GM18498 (cell line): ENCODE results near the gene NT5DC2.

Experiments used
- ATAC-seq: cut with Tn5 transposase; IDR thresholded peaks from one replicate; pipeline ENCODE4 v1.9.1; 2021; ENCODE audit warnings: mild to moderate bottlenecking, moderate library complexity; ENCODE audit not compliant: unreplicated experiment

The NT5DC2 gene

GRCh38 chr3:52512727-52513126, 20.9 kb downstream of the NT5DC2 start:
- ATAC-seq = no peak

GRCh38 chr3:52512105-52512504, 21.6 kb downstream of the NT5DC2 start:
- no peak for ATAC-seq

DNA sequence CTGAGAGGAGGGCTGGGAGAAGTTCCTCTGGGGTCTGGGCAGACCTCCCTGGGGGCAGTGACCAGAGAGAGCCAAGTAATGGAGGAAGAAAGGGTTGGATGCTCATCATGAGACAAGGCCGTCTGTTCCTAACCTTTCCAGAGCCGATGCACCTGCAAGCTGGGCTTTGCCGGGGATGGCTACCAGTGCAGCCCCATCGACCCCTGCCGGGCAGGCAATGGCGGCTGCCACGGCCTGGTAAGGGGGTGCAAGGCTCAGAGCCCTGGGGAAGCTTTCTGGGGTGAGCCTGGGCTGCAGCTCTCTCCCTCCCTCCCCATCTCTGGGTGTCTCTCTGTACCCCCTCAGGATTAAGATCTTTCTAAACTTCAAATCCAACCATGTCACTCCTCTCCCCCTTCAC, 22.1 kb downstream of the NT5DC2 start:
- no peak for ATAC-seq

GRCh38 chr3:52509753-52510328, 23.8 kb downstream of the NT5DC2 start:
- no peak for ATAC-seq

GRCh38 chr3:52507359-52507758, 26.3 kb downstream of the NT5DC2 start:
- ATAC-seq = no peak

- ATAC-seq = no peak
Measured at GRCh38 chr3:52506266-52506966, 27.2 kb downstream of the NT5DC2 start.

- no peak for ATAC-seq
Measured at GRCh38 chr3:52504977-52505376, 28.7 kb downstream of the NT5DC2 start.

DNA sequence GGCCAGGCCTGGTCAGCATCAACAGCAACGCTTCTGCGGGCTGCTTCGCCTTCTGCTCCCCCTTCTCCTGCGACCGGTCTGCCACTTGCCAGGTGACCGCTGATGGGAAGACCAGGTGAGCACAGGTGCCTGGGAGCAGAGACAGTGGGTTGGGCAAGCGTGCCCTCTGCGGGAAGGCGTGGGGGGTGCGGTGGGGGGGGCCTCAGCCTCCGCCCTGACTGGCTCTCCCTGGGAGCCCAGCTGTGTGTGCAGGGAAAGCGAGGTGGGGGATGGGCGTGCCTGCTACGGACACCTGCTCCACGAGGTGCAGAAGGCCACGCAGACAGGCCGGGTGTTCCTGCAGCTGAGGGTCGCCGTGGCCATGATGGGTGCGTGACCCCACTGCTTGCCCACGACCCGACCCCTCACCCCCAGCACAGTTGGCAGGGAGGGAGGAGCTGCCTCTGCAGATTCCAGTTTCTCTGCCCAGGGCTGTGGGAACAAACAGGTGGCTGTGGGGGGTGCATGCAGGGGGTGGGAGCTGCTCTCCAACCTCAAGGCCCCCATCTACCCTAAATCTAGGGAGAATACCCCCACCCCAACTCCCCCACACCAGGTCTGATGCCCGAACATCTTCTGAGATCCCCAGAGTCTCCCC, 29.8 kb downstream of the NT5DC2 start:
- no peak for ATAC-seq

- ATAC-seq = no peak
Measured at GRCh38 chr3:52502808-52503350, 30.8 kb downstream of the NT5DC2 start.

- ATAC-seq = no peak
Measured at GRCh38 chr3:52502001-52502400, 31.7 kb downstream of the NT5DC2 start.

GRCh38 chr3:52501046-52501445, 32.6 kb downstream of the NT5DC2 start:
- ATAC-seq = no peak

DNA sequence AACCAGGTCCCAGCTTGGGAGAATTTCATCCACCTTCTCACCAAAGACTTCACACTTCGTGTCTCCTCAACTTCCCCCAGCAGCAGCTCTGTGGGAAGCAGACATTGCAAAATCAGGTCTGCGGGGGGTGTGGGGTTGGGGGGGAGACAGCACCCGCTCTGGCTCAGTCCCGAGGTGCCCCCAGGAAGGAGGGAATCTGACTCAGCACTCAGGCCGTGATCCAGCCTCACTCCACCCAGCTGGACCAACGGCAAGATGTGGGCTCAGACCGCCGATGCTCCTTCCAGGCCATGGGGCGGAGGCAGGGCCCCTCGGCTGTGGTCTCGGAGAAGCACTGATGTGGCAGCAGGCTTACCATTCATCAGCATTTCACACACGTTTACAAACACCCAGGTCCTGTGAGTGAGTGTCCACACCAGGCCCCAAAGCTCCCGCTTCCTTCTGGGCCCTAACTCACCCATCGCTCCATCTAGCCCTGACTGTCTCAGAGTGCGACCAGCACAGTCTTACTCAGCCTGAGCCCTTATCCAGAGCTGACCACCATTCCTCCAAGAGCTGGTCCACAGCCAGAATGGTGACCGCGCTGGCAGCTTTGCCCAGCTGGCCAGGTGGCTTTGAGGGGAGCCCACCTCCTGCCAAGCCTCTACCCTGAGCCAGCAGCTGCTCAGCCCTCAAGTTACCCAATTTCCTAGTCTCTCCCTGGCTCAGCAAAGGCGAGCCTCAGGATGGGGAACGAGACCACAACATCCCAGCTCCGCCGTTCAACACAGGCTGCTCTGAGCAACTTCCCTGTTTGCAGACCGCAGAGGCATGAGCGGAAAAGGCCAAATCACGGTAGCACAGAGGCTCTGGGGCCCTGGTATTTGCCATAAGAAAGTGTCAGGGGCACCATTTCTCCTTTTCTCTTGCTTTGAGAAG, 35.3 kb downstream of the NT5DC2 start:
- no peak for ATAC-seq

DNA sequence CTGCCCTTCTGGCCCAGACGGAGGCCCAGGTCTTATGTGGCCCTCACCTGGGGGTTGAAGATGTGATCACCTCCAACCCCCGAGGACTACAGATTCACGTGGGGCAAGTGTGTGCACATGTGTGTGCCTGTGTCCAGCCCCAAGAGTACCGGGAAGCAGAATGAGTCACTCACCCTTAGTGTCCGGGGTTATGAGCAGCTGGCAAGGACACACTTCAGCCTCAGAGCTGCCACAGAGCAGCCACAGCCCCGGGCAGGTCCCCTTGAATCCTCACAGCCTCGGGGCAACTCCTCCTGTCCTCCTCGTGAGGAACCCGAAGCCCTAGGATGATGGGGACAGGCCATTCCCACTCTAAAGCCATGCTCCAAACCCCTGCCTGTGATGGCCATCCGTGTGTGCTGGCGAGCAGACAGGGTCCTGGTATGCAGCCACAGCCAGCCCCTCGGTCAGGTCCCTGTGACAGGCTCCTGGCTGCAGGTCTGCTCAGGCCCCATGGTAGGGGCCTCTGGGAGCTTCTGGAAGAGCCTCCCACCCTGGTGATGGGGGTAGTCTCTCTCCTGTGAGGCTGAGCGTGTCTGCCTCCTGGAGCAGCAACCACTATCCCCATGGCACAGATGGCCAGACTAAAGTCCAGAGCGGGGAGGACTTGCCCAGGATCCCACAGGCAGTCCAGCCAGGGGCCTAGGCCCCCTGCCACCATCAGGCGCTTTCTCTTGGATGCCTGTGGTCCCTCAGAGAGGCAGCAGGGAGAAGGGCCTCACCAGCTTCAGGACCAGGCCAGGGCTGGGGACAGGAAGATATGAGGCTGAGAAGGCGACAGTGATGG, 37.7 kb downstream of the NT5DC2 start:
- no peak for ATAC-seq

DNA sequence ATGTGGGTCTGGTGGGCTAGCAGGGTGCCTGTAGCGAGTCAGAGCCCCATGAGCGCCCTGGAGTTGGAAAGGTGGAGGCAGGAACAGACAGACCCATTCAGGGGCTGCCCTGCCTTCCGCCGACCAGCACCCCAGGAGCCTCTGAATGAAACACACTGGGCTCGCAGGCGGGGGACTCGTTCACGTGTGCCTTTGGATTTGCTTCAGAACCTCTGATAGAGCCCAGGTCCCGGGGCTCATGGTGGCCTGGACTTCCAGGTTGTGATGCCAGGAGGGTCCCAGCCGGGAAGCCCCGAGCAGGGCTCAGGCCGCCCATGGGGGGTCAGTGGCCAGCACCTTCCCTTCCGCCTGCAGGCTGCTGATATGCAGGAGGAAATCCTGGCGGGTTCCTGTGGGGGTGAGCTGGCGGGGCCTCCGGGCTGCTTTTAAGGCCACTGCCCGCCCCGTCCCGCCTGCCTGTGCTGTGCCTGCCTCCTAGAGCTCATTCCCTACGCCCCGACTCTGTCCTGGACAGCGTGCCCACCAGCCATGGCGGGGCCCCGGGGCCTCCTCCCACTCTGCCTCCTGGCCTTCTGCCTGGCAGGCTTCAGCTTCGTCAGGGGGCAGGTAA, 38.7 kb downstream of the NT5DC2 start, which contains the start of gene STAB1:
Gene STAB1 (plus strand): TSS at position 453 of the 610 bp plus-strand sequence. CDS start 76 bp downstream, at position 529.
- no peak for ATAC-seq

GRCh38 chr3:52494445-52494844, 39.2 kb downstream of the NT5DC2 start:
- ATAC-seq = no peak

GRCh38 chr3:52493232-52494017, 40.2 kb downstream of the NT5DC2 start:
- ATAC-seq = no peak

GRCh38 chr3:52492059-52492458, 41.6 kb downstream of the NT5DC2 start:
- no peak for ATAC-seq

DNA sequence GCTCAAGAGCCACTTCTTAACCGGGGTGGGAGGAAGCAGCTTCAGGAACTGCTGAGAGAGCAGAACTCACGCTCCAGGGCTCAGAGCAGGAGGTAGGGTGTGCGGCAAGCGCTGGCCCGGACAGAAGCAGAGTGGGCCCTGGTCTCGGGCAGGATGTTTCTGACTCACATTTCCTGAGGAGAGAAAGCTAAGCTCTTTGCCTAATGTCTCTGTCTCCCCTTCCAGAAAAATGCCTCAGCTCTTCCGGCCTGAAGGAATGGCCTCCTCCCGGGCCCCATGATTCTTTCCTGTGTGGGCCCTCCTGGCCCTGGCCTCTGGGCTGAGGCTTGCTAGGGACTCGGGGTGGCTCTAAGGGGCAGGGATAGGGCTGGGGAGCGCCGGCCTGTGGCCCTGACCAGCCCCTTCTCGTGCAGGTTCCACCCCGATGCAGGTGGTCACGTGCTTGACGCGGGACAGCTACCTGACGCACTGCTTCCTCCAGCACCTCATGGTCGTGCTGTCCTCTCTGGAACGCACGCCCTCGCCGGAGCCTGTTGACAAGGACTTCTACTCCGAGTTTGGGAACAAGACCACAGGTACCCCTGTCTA, 42.6 kb downstream of the NT5DC2 start:
- ATAC-seq = no peak
